DLD1 (cell line): Measurements from ENCODE around the gene LY6G5C.

Source experiments
- in situ Hi-C: cut with HindIII; loops from 2 replicates; pipeline ENCODE4 v1.10.0; 2017; ENCODE audit warnings: low sequenced_read_pairs

LY6G5C gene

GRCh38 chr6:31691564-31692108 lies 10.8 kb upstream of the LY6G5C start:
- in situ Hi-C loops, result loop anchor here (5.0 kb wide), 1 partner anchor 41 kb away; no protein-coding TSS in a partner anchor

- in situ Hi-C loops, result loop anchor here (5.0 kb wide), 1 partner anchor 41 kb away; no protein-coding TSS in a partner anchor
Measured at GRCh38 chr6:31691078-31691463, 10.2 kb upstream of the LY6G5C start.

- in situ Hi-C loops, result loop anchor here (5.0 kb wide), 1 partner anchor 42 kb away; no protein-coding TSS in a partner anchor
Measured at GRCh38 chr6:31690231-31691077, 9.6 kb upstream of the LY6G5C start.

- in situ Hi-C loops, result loop anchor here (5.0 kb wide), 1 partner anchor 43 kb away; no protein-coding TSS in a partner anchor
Measured at GRCh38 chr6:31689249-31690110, 8.6 kb upstream of the LY6G5C start.

GRCh38 chr6:31687860-31688693 lies 7.2 kb upstream of the LY6G5C start:
- in situ Hi-C loops, result no loop called here

GRCh38 chr6:31687321-31687720 lies 6.5 kb upstream of the LY6G5C start:
- in situ Hi-C loops, result no loop called here

- in situ Hi-C loops, result no loop called here
Measured at GRCh38 chr6:31686483-31686882, 5.6 kb upstream of the LY6G5C start.

GRCh38 chr6:31683591-31683990 lies 2.7 kb upstream of the LY6G5C start:
- in situ Hi-C loops, result no loop called here

- in situ Hi-C loops, result no loop called here
Measured at GRCh38 chr6:31681135-31681671, 336 bp upstream of the LY6G5C start.

GRCh38 chr6:31677955-31678354 lies 2.9 kb downstream of the LY6G5C start:
- in situ Hi-C loops, result no loop called here

- in situ Hi-C loops, result no loop called here
Measured at GRCh38 chr6:31676904-31677303, 4.0 kb downstream of the LY6G5C start.

GRCh38 chr6:31676322-31676903 lies 4.5 kb downstream of the LY6G5C start:
- in situ Hi-C loops, result no loop called here

- in situ Hi-C loops, result no loop called here
Measured at GRCh38 chr6:31669676-31670075, 11.2 kb downstream of the LY6G5C start, which contains the start of gene LY6G5B. LY6G5B (plus strand) TSS chr6:31669976; CDS start chr6:31670951, 975 bp downstream.

GRCh38 chr6:31666337-31666965 lies 14.4 kb downstream of the LY6G5C start:
- in situ Hi-C loops, result no loop called here

GRCh38 chr6:31665501-31666336 lies 15.1 kb downstream of the LY6G5C start, which contains the start of gene CSNK2B:
CSNK2B (plus strand) TSS chr6:31666080; CDS start chr6:31666832, 752 bp downstream.
- in situ Hi-C loops, result no loop called here

- in situ Hi-C loops, result no loop called here
Measured at GRCh38 chr6:31664790-31665500, 15.9 kb downstream of the LY6G5C start, which contains the start of gene GPANK1. GPANK1 (minus strand) TSS chr6:31664997; CDS start chr6:31664478, 519 bp downstream.
